Activated T-cell treated with anti-CD3 and anti-CD28 coated beads for 1 hour (primary cell): ENCODE measurements around the gene PDE10A.

Source experiments
- DNase-seq: peaks from one replicate; pipeline ENCODE4 v3.0.0-alpha.2; 2020; ENCODE audit warnings: low read depth

Gene PDE10A

GRCh38 chr6:165655191-165655590, 7.8 kb downstream of the PDE10A start:
- no peak for DNase-seq

GRCh38 chr6:165654144-165654543, 8.9 kb downstream of the PDE10A start:
- no peak for DNase-seq

- no peak for DNase-seq
Measured at GRCh38 chr6:165653607-165654006, 9.4 kb downstream of the PDE10A start.

- no peak for DNase-seq
Measured at GRCh38 chr6:165653196-165653595, 9.8 kb downstream of the PDE10A start.

- DNase-seq = no peak
Measured at GRCh38 chr6:165652766-165653165, 10.3 kb downstream of the PDE10A start.

GRCh38 chr6:165649166-165650137, 13.6 kb downstream of the PDE10A start:
- DNase-seq = no peak

- DNase-seq = no peak
Measured at GRCh38 chr6:165647041-165647440, 16.0 kb downstream of the PDE10A start.

- no peak for DNase-seq
Measured at GRCh38 chr6:165645919-165646318, 17.1 kb downstream of the PDE10A start.

- DNase-seq = no peak
Measured at GRCh38 chr6:165644586-165645266, 18.3 kb downstream of the PDE10A start.

- no peak for DNase-seq
Measured at GRCh38 chr6:165643015-165643414, 20.0 kb downstream of the PDE10A start.

- no peak for DNase-seq
Measured at GRCh38 chr6:165641672-165642156, 21.3 kb downstream of the PDE10A start.

- DNase-seq = no peak
Measured at GRCh38 chr6:165640806-165641205, 22.2 kb downstream of the PDE10A start.

GRCh38 chr6:165638530-165638929, 24.5 kb downstream of the PDE10A start:
- DNase-seq = no peak

GRCh38 chr6:165637586-165637985, 25.5 kb downstream of the PDE10A start:
- no peak for DNase-seq

- no peak for DNase-seq
Measured at GRCh38 chr6:165636402-165637048, 26.5 kb downstream of the PDE10A start.

GRCh38 chr6:165635965-165636364, 27.1 kb downstream of the PDE10A start:
- DNase-seq = no peak

- no peak for DNase-seq
Measured at GRCh38 chr6:165634101-165634880, 28.8 kb downstream of the PDE10A start.

- DNase-seq = no peak
Measured at GRCh38 chr6:165632194-165632593, 30.8 kb downstream of the PDE10A start.

- DNase-seq = no peak
Measured at GRCh38 chr6:165630544-165630953, 32.5 kb downstream of the PDE10A start.

- DNase-seq = no peak
Measured at GRCh38 chr6:165628955-165629354, 34.1 kb downstream of the PDE10A start.

- no peak for DNase-seq
Measured at GRCh38 chr6:165627366-165627765, 35.7 kb downstream of the PDE10A start.

- DNase-seq = no peak
Measured at GRCh38 chr6:165626711-165627110, 36.3 kb downstream of the PDE10A start.
